Stimulated activated CD4-positive, alpha-beta T cell treated with anti-CD3 and anti-CD28 coated beads, Interleukin-15, amount 100 ng/mL, for 24 hours (primary cell): ENCODE measurements around the gene DACH1.
A peak's percentile ranks its signal among the peaks of the same experiment; 100 is the strongest.
"Not testable (repeated sequence)": the region's sequence is repeated elsewhere in the genome, so short reads cannot be mapped to it uniquely, and the experiment has no call there.

Source experiments
- DNase-seq: peaks from one replicate; pipeline ENCODE4 v3.0.0-alpha.2; 2020

Gene DACH1

DNA sequence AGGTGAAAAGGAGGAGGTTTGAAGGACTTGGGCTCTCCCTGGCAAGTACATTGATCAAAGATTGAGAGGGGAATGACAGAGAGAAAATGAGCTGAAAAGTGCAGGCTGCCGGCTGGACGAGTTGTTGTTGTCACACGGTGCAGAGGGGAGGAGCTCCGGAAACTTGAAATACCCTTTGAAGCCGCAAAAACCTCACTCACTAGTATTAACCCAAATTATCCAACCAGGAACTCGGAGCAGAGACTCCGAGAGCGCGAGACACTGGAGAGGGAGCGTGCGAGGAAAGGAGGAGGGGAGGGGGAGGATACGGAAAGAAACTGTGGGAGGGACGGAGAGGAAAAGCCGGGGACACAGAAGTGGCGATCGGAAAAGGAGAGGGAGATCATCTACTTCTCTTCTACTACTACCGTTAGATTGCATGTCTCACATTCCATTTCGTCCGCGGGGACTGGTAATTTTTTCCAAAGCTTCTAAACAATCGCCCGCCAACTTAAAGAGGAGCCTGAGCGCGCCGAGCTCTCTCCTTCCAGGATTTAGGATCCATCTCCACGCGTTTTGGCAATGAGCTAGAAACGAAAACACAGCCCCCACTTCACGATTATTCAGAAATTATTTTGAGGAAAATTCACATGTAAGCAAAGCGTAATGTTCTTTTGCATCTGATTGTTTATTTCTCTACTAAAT, at the start of gene DACH1:
TSS of gene DACH1 (minus strand) at position 74 of the 684 bp plus-strand sequence.
- DNase-seq: peak; percentile 16

DNA sequence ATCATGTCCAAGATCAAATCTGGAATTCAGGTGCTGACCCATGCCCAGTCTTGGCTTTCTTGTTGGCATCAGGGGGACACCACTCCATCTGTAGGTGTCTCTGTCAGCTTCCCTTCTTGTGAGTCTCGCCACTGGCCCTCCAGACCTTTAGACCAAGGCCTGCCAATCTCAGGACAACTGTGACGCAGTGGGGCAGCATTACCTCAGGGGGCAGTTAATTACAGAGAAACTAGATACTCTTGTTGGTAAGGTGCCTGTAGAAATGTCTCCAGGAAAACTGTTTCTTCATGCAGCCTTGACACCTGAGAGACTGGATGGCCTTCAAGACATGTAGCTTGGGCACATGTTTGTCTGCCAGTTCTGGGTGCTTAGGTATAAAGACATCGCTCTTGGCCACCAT, 46.7 kb upstream of the DACH1 start:
- no peak for DNase-seq

DNA sequence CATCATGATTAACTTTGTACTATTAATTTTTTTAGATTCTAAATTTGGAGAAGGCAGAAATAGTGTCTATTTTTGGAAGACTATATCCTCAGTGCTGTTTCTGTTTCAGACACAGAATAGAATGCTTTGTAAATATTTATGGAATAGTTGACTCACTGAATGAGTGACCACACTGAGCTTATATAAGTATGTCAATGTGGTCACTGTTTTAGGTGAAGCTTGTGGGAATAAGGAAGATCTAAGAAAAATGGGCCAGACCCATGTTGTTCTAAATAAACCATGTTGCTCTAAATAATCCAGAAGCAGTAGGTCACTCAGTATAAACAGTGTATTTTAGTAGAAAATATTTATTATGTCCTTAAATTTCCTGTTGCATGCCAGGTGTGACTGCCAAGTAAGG, 45.5 kb upstream of the DACH1 start:
- no peak for DNase-seq

DNA sequence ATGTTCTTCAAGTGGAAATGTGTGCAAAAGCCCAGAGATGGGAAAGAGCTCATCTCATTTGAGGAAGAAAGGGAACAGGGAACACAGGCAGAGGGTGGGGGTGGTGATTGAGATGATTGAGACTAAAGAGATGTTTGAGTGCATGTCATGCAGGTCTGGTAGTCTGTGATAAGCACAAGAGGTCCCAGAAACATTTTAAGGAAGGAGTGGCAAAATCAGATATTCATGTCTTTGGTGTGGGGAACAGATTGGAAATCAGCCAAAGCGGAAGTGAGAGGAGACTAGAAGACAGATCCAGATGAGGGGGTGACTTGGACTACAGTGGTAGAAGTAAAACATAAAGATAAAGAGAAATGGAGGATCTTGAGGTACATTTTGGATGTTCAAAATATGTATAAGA, 39.4 kb upstream of the DACH1 start:
- DNase-seq: no peak

GRCh38 chr13:71902676-71903075, 35.7 kb upstream of the DACH1 start:
- no peak for DNase-seq

GRCh38 chr13:71893506-71893905, 26.5 kb upstream of the DACH1 start:
- not testable (repeated sequence) for DNase-seq

DNA sequence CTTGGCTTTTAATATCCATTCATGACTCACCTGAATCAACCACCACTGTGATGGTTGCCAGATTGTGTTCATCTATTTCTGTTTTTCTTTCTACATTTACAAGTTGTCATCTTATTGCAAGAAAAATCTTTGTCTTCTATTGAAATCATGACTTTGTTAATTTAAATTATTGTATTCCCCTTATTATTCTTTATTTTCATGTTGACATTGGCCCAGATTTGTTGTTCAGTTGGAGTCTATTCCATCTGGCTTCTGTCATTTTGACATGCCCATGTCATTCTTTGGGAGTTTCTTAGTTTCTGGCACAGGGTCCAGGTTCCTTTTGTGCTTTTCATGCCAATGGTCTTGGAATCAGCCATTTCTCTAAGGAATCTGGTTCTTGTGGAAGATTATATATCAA, 19.9 kb upstream of the DACH1 start:
- DNase-seq: no peak

DNA sequence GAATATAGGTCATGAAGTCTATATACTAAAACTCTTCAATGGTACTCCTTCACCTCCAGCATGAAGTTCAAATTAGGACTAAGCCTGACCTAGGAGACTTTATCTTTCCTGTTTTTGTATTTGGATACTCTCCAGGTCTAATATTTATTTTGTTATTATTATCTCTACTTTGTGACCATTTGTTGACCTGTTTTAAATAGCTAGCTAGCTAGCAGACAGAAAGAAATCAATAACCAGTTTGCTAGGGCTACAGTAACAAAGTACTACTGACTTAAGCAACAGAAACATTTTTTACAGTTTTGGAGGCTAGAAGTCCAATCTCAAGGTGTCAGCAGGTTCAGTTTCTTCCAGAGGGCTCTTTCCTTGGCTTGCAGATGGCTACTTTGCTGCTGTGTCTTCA, 15.1 kb upstream of the DACH1 start:
- no peak for DNase-seq

GRCh38 chr13:71880753-71881541, 13.9 kb upstream of the DACH1 start:
- DNase-seq: no peak

GRCh38 chr13:71879808-71880344, 12.9 kb upstream of the DACH1 start:
- DNase-seq: no peak

- no peak for DNase-seq
Observed at GRCh38 chr13:71879129-71879535, 12.1 kb upstream of the DACH1 start.

GRCh38 chr13:71877256-71877653, 10.3 kb upstream of the DACH1 start:
- no peak for DNase-seq

DNA sequence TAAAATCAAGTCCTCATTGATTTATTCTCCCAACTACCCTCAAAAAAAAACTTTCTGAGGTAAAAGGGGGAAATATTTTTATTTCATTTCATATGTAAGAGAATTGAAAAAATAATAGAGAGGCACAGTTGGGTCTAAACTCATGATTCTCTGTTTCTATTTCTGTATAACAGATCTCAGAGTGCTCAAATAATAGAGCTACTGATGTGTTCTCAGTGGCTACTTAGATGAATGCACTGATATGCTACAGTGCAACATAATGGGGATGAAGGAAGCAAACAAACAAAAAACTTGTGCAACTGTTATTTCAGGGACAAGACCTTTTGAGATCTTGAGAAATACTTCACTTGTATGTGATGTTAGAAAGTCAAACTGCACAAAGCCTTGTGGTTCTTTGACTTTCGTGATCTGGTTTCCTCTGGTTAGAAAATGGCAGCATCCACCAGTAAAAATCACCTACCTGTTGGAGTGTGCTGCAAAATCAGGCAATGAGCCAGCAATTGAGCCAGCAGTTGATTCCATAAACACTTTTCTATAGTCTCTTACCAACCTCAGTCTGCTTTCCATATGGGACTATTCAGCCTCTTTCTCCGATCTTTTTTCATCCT, 9.7 kb upstream of the DACH1 start:
- no peak for DNase-seq

DNA sequence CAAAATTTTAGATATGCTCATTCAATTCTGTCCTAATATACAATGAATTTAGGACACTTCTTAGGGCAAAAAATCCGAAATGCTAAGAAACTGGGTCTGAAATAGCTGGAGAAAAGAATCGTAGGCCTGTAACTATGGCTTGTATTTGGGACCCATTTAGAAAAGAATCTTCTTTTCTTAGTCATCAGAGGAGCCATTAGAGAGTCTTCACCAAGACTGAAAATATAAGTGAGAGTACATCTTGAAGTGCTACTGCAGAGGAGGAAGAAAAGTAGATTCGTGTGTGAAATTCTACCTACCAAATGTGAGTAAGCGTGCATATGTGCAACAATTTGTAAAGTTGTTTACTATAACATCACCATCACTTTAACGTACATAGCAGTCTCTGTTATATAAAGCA, 8.8 kb upstream of the DACH1 start:
- DNase-seq: no peak

DNA sequence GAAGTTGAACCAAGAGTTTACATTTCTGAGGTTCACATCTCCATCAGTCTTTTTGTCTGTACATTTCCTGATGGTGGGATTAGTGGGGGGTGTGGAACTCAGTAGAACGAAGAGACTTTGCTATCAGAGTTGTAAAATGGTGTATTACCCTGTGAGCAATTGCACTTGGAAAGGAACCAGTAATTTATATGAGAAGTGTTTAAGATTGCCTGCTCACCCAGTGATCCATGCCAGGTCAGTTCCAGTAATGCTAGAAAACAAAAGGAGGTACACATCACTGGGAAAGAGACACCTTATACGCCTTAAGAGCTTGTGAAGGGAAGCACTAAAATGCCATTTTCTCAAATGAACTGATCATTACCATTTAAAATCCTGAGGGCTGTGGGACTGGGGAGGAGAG, 7.5 kb upstream of the DACH1 start:
- DNase-seq: no peak

DNA sequence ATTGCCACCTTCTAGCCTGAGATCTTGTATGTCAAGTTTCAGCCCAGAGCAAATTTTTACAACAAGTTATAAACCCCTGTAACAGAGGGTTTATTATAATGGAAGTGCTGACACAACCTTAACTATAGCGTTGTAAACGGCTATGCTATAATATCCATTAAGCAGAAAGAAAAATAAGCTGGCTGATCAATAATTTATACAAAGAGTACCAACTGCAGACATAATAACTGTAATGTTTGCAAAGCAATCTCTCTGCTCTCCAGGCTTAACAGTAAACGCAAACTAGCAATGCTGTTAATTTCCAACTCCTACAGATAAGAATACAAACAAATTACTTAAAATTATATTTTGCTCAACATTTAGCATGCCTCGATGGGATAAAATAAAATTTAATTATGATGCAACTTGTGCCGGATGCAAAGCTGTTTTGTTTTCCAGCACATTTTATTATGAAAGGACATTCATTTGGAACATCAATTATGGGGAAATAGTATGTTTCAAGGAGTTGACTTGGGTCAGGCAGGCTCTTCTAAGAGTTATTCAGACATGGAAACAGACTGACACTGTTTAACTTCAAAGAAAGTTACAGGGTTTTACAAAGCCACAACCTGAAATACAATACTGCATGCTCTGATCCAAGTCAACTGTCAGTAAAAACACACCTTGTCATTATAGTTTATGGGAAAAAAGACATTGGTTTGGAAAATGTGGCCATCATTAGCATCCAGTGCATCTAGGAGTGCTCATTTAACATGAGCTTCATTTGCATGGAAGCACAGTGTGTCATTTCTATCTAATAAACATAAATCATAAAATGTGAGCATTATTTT, 6.6 kb upstream of the DACH1 start:
- DNase-seq: no peak

GRCh38 chr13:71871844-71872243, 4.8 kb upstream of the DACH1 start:
- no peak for DNase-seq

- DNase-seq: no peak
Observed at GRCh38 chr13:71871176-71871754, 4.3 kb upstream of the DACH1 start.

- DNase-seq: no peak
Observed at GRCh38 chr13:71870100-71870499, 3.1 kb upstream of the DACH1 start.

GRCh38 chr13:71869274-71869673, 2.3 kb upstream of the DACH1 start:
- no peak for DNase-seq

- peak; percentile 46 for DNase-seq
Observed at GRCh38 chr13:71866335-71867130, 471 bp downstream of the DACH1 start.

- peak; percentile 6 for DNase-seq
Observed at GRCh38 chr13:71865874-71866334, 1.1 kb downstream of the DACH1 start.
